A673 (cell line): Measurements from ENCODE around the gene HNF1B.
"Not testable (repeated sequence)": the region's sequence is repeated elsewhere in the genome, so short reads cannot be mapped to it uniquely, and the experiment has no call there.

Experiments used
- EZH2 ChIP-seq: fragments of 200-600 bp; sonication (generic); IDR thresholded peaks from 2 replicates; pipeline ENCODE4 v1.6.1; 2017; ENCODE audit warnings: borderline replicate concordance, low read depth, mild to moderate bottlenecking, mixed read lengths, antibody characterized with exemption, low read length; ENCODE audit not compliant: poor library complexity, severe bottlenecking
- TF ChIP-seq, protein P1 (sequence below): fragments of 300-800, 200-600 bp; sonication (generic); conservative IDR thresholded peaks from 2 replicates; pipeline ENCODE4 v1.5.1; 2017; ENCODE audit warnings: low read depth, mild to moderate bottlenecking, antibody characterized with exemption, low read length, moderate library complexity, mixed read lengths

GRCh38 chr17:37782460-37782859, 37.6 kb upstream of the HNF1B start:
- TF ChIP-seq, protein P1, sequence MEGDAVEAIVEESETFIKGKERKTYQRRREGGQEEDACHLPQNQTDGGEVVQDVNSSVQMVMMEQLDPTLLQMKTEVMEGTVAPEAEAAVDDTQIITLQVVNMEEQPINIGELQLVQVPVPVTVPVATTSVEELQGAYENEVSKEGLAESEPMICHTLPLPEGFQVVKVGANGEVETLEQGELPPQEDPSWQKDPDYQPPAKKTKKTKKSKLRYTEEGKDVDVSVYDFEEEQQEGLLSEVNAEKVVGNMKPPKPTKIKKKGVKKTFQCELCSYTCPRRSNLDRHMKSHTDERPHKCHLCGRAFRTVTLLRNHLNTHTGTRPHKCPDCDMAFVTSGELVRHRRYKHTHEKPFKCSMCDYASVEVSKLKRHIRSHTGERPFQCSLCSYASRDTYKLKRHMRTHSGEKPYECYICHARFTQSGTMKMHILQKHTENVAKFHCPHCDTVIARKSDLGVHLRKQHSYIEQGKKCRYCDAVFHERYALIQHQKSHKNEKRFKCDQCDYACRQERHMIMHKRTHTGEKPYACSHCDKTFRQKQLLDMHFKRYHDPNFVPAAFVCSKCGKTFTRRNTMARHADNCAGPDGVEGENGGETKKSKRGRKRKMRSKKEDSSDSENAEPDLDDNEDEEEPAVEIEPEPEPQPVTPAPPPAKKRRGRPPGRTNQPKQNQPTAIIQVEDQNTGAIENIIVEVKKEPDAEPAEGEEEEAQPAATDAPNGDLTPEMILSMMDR = not testable (repeated sequence)
- not testable (repeated sequence) for TF ChIP-seq EZH2
